ENCODE data around the gene TIAM2.

TIAM2 gene

DNA sequence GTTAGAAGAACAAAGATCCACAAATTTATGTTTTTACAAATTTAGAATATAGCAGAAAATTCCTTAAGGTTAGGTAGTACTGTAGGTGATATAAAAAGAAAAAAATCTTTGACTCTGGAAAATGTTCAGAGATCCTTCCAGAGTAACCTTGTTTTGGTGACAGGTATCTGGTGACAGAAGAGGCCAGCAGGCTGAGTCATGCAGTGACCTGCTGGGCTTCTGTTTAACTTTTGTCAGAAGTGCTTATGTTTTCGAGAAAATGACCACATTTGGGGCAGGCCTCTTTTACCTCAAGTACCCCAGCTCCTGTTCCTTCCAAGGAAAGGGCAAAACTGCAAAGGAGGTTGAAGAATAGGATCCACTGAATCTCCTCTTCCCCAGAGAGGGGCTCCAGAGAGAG is 258.2 kb downstream of the TIAM2 start:
- Histone ChIP-seq H3K9ac (ENCODE audit: low read depth, low read length) (peak overlapping the region; percentile 37; the same call in 1 of the 2 replicates), H3K36me3 (ENCODE audit: insufficient read depth, low read length) (peaks cover 89% of the 10 kb centered on the region), H3K4me3 (ENCODE audit: low read length) (no peak overlapping the region), H3K27me3 (ENCODE audit: insufficient read depth, low read length) (no peaks in the 10 kb centered on the region), H3K9me3 (ENCODE audit: insufficient read depth, low read depth, low read length) (no peaks in the 10 kb centered on the region), H3K4me1 (ENCODE audit: insufficient read depth, low read length) (peaks cover 25% of the 10 kb centered on the region), H3K27ac (ENCODE audit: low read depth, low read length) (peak overlapping the region; percentile 75)
- WGBS = 33% methylated on average over 1 of the region's 1 CpG

DNA sequence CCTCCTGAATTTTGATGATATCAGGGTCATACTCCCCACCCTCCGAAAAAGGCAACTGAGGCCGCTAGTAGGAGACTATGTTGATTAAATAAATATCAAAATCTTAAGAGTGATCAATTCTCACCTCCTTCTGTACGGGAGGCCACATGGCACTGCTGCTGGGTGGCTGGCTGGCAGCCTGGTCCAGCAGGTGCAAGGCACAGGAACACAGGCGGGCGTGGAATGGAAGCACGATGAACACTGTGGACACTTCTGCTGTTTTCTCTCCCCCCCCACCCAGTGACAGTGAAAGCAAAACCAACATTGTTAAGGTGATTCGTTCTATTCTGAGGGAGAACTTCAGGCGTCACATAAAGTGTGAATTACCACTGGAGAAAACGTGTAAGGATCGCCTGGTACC is 259.0 kb downstream of the TIAM2 start:
- 0 out of 2 replicates have a peak overlapping the region, but pooled peaks have one; percentile 37 for H3K9ac ChIP-seq (ENCODE audit: low read depth, low read length)
- peak overlapping the region; percentile 75; the same call in 1 of the 2 replicates for H3K27ac ChIP-seq (ENCODE audit: low read depth, low read length)
- no peak overlapping the region for H3K4me3 ChIP-seq (ENCODE audit: low read length)
- 89% methylated on average over 10 of the region's 10 CpGs for WGBS
- peaks cover 93% of the 10 kb centered on the region for H3K36me3 ChIP-seq (ENCODE audit: insufficient read depth, low read length)
- H3K9me3 ChIP-seq (ENCODE audit: insufficient read depth, low read depth, low read length) = no peaks in the 10 kb centered on the region
- H3K4me1 ChIP-seq (ENCODE audit: insufficient read depth, low read length) = peaks cover 25% of the 10 kb centered on the region
- no peaks in the 10 kb centered on the region for H3K27me3 ChIP-seq (ENCODE audit: insufficient read depth, low read length)

DNA sequence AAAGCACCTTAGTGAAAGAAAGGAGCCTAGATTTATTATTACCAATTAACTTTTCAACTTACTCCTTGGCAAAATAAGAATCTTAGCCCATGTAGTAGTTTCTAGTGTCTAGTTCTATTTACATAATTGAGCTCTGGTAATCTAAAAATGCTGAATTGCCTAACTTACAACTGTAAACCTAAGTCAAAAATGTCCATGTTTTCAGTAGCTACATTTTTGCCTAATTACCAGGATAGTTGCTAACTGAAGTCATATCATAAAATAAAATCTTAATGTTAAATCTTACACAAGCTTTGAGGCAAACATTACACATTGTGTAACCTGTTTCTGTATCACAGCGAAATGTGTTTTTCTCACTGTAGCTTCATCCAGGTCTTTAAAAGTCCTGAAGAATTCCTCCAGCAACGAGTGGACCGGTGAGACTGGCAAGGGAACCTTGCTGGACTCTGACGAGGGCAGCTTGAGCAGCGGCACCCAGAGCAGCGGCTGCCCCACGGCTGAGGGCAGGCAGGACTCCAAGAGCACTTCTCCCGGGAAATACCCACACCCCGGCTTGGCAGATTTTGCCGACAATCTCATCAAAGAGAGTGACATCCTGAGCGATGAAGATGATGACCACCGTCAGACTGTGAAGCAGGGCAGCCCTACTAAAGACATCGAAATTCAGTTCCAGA is 261.1 kb downstream of the TIAM2 start:
- 93% methylated on average over 13 of the region's 13 CpGs for WGBS
- Histone ChIP-seq H3K4me1 (ENCODE audit: insufficient read depth, low read length) (peaks cover 32% of the 10 kb centered on the region), H3K27me3 (ENCODE audit: insufficient read depth, low read length) (no peaks in the 10 kb centered on the region), H3K36me3 (ENCODE audit: insufficient read depth, low read length) (peaks cover 87% of the 10 kb centered on the region), H3K9ac (ENCODE audit: low read depth, low read length) (no peak overlapping the region), H3K27ac (ENCODE audit: low read depth, low read length) (no peak overlapping the region), H3K4me3 (ENCODE audit: low read length) (no peak overlapping the region), H3K9me3 (ENCODE audit: insufficient read depth, low read depth, low read length) (no peaks in the 10 kb centered on the region)

DNA sequence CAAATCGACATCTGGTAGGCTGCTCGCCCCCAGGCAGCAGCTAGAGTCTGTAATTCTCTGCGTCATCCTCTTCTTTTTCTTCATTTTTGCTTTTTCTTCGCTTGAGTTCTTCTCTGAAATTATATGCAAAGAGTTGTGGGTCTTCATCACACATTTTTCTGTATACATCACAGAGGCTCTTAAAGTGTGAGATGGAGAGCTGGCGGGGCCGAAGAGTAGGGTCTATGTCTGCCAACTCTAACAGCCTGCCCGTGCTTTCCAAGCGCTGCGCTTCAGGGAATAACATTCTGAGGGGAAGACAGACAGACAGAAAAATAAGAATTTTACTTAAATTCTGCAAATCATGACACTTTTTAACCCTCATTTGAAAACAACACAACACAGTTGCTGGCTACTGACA is 262.7 kb downstream of the TIAM2 start:
- no peak overlapping the region for H3K9ac ChIP-seq (ENCODE audit: low read depth, low read length)
- H3K36me3 ChIP-seq (ENCODE audit: insufficient read depth, low read length) = peaks cover 73% of the 10 kb centered on the region
- no peak overlapping the region for H3K27ac ChIP-seq (ENCODE audit: low read depth, low read length)
- H3K27me3 ChIP-seq (ENCODE audit: insufficient read depth, low read length) = no peaks in the 10 kb centered on the region
- H3K9me3 ChIP-seq (ENCODE audit: insufficient read depth, low read depth, low read length) = no peaks in the 10 kb centered on the region
- no peak overlapping the region for H3K4me3 ChIP-seq (ENCODE audit: low read length)
- 97% methylated on average over 8 of the region's 9 CpGs for WGBS
- peaks cover 35% of the 10 kb centered on the region for H3K4me1 ChIP-seq (ENCODE audit: insufficient read depth, low read length)

DNA sequence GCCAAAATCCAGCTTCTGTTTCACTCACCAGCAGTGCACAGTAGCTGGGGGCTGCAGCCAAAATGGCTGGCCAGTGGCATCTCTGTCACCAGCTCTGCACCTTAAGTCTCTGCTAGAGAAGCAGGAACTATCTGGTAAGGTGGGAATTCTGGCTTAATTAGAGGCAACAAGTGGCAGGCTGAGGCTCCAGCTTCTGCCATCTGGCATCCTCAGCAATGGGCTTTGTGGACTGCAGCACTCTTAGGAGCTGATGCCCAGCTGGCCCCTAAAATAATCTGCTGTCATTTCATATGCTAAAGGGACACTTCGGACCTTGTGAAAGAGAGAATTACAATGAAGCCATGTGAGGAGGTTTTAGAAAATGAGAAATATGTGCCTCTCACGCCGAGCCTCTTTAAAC is 264.1 kb downstream of the TIAM2 start:
- Histone ChIP-seq H3K9ac (ENCODE audit: low read depth, low read length) (no peak overlapping the region), H3K27me3 (ENCODE audit: insufficient read depth, low read length) (no peaks in the 10 kb centered on the region), H3K27ac (ENCODE audit: low read depth, low read length) (no peak overlapping the region), H3K4me1 (ENCODE audit: insufficient read depth, low read length) (peaks cover 21% of the 10 kb centered on the region), H3K4me3 (ENCODE audit: low read length) (no peak overlapping the region), H3K36me3 (ENCODE audit: insufficient read depth, low read length) (peaks cover 62% of the 10 kb centered on the region), H3K9me3 (ENCODE audit: insufficient read depth, low read depth, low read length) (no peaks in the 10 kb centered on the region)
- WGBS = 89% methylated on average over 3 of the region's 3 CpGs

DNA sequence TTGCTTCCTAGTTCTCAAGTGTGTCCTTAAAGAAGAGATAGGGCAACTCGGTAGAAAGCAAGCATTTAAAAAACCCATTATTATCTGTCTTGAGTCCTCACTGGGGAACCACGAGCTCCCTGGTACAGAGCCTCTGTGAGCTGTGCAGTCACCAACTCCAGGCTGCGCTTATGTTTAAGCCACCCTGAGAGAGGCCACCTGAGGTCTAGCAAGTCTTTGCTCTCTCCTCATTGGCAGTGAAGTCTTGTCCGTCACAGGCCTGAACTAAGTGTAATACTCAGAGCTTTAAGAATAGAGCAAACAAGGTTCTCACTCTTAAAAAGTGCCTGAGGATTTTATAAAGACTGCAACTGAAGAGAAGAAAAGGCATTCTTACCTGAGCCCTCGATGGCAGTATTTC is 264.8 kb downstream of the TIAM2 start:
- H3K4me1 ChIP-seq (ENCODE audit: insufficient read depth, low read length) = peaks cover 22% of the 10 kb centered on the region
- H3K27me3 ChIP-seq (ENCODE audit: insufficient read depth, low read length) = no peaks in the 10 kb centered on the region
- no peaks in the 10 kb centered on the region for H3K9me3 ChIP-seq (ENCODE audit: insufficient read depth, low read depth, low read length)
- H3K36me3 ChIP-seq (ENCODE audit: insufficient read depth, low read length) = peaks cover 62% of the 10 kb centered on the region
- no peak overlapping the region for H3K27ac ChIP-seq (ENCODE audit: low read depth, low read length)
- 95% methylated on average over 5 of the region's 5 CpGs for WGBS
- H3K4me3 ChIP-seq (ENCODE audit: low read length) = no peak overlapping the region
- H3K9ac ChIP-seq (ENCODE audit: low read depth, low read length) = no peak overlapping the region

DNA sequence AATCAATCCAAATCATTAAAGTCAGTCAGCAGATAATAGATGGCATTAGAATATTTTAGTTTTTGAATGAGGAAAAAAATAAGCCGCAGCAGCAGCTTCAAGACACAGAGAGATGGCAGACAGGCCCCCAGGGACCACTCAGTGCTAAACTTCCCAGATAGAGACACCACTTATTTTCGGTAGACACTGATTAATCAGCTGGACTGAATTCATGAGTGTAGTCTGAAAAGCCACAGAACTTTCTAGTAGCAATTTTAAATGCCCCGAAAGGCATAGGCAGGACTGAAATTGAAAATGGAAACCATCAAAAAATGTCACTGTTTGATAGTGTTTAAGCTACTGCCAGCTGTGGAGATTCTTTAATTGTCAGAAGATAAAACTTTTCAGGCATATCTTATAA is 265.6 kb downstream of the TIAM2 start:
- Histone ChIP-seq H3K27ac (ENCODE audit: low read depth, low read length) (no peak overlapping the region), H3K27me3 (ENCODE audit: insufficient read depth, low read length) (no peaks in the 10 kb centered on the region), H3K9ac (ENCODE audit: low read depth, low read length) (no peak overlapping the region), H3K4me3 (ENCODE audit: low read length) (no peak overlapping the region), H3K4me1 (ENCODE audit: insufficient read depth, low read length) (peaks cover 22% of the 10 kb centered on the region), H3K9me3 (ENCODE audit: insufficient read depth, low read depth, low read length) (no peaks in the 10 kb centered on the region), H3K36me3 (ENCODE audit: insufficient read depth, low read length) (peaks cover 58% of the 10 kb centered on the region)
- 77% methylated on average over 3 of the region's 3 CpGs for WGBS

DNA sequence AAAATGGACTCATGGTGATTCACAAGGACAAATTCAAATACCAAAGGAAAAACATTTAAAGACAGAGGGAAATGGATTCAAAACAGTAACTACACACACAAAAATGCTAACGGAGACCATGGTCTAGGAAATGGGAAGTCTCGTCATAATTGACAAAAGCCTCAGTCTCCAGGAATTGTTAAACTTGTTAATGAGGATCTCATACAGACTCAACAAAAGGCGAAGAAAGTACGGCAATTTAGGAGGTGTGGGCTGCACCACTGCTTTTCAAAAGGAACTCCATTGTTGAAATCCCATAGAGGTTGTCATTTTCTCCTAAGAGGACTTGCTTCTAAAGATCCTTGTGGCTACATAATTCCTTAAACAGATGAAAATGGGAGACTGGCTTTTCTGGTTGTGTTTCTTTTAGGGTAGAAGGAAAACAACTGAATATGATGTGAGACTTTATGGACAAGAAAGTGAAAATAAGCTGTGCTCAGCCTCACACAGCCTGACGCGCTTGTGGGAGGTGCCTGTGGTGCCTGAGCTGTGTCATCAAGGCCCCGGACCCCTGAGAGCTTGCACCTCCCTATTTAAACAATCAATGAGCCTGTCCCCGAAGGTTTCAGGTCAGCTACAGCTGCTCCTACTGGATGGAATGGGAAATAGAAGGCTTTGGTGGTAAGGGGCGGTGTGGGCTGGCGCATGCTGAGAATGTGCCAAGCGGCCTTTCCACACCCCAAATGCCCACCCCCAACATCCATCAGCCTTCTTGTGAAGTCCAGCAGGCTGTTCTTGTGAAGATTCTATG is 266.2 kb downstream of the TIAM2 start:
- peaks cover 53% of the 10 kb centered on the region for H3K36me3 ChIP-seq (ENCODE audit: insufficient read depth, low read length)
- H3K4me1 ChIP-seq (ENCODE audit: insufficient read depth, low read length) = peaks cover 22% of the 10 kb centered on the region
- H3K9me3 ChIP-seq (ENCODE audit: insufficient read depth, low read depth, low read length) = no peaks in the 10 kb centered on the region
- H3K4me3 ChIP-seq (ENCODE audit: low read length) = no peak overlapping the region
- peak overlapping the region; percentile 64 for H3K27ac ChIP-seq (ENCODE audit: low read depth, low read length)
- WGBS = 80% methylated on average over 7 of the region's 11 CpGs
- H3K27me3 ChIP-seq (ENCODE audit: insufficient read depth, low read length) = no peaks in the 10 kb centered on the region
- no peak overlapping the region for H3K9ac ChIP-seq (ENCODE audit: low read depth, low read length)

DNA sequence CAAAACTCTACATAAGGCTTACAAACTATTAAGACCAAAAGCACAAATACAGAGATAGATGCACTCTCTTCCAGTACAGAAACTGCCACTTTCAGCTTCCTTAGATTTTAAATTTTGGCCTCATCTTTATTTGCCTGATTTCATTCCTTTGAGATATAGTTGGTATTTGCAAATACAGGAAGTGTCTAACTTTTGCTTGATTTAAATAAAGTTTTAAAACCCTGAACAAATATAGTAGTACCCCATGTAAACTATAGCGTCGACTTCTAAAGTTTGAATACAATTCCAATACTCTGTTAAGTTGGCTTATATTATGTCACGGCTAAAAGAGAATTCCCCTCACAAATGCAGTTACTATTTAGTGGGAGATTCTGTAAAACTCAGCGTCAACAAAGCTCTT is 267.5 kb downstream of the TIAM2 start:
- Histone ChIP-seq H3K9me3 (ENCODE audit: insufficient read depth, low read depth, low read length) (no peaks in the 10 kb centered on the region), H3K4me3 (ENCODE audit: low read length) (no peak overlapping the region), H3K27me3 (ENCODE audit: insufficient read depth, low read length) (no peaks in the 10 kb centered on the region), H3K27ac (ENCODE audit: low read depth, low read length) (no peak overlapping the region), H3K36me3 (ENCODE audit: insufficient read depth, low read length) (peaks cover 47% of the 10 kb centered on the region), H3K4me1 (ENCODE audit: insufficient read depth, low read length) (peaks cover 26% of the 10 kb centered on the region), H3K9ac (ENCODE audit: low read depth, low read length) (no peak overlapping the region)
- WGBS = 100% methylated on average over 4 of the region's 4 CpGs

DNA sequence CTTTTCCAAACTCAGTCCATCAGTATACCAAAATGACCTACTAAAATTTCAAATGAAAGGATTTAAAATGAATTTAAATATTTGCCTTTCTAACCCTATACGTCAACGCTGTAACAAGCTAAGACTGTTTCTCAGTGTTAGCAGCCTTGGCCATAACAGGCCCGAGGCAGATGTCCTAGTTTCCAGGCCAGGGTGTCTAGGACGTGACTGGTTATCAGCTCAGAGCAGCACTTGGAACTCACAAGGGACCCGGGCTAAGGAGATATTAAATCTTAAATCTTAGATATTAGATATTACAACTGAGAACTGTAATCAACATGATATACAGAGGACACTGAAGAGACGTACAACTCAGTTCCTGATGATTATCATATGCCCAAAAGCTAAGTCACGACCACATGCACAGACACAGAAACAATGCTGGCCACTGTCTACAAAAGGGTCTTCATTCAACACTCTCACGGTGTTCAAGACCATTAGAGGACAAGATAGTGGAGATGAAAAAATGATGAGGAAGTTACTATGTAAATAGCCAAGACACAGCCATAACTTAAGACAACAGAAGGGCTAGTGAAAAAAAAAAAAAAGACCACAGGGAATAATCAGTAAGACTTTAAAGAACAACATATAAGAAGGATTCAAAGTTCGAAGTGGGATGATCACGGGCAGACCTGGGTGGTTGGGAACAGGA is 268.4 kb downstream of the TIAM2 start, which contains the start of gene CLDN20:
Gene CLDN20, plus strand, starts transcription at position 641 of the 691 bp plus-strand sequence. CDS start 11,707 bp downstream, outside the sequence.
- peaks cover 38% of the 10 kb centered on the region for H3K36me3 ChIP-seq (ENCODE audit: insufficient read depth, low read length)
- no peak within 1 kb of the TSS for H3K9ac ChIP-seq (ENCODE audit: low read depth, low read length)
- 95% methylated on average over 9 of the region's 10 CpGs for WGBS
- peaks cover 34% of the 10 kb centered on the region for H3K4me1 ChIP-seq (ENCODE audit: insufficient read depth, low read length)
- H3K4me3 ChIP-seq (ENCODE audit: low read length) = no peak within 1 kb of the TSS
- H3K27me3 ChIP-seq (ENCODE audit: insufficient read depth, low read length) = no peaks in the 10 kb centered on the region
- H3K27ac ChIP-seq (ENCODE audit: low read depth, low read length) = no peak within 1 kb of the TSS
- no peaks in the 10 kb centered on the region for H3K9me3 ChIP-seq (ENCODE audit: insufficient read depth, low read depth, low read length)
